Measurements from ENCODE around the gene RBM4B. TPM values are rescaled to one million over a fixed set of nuclear protein-coding genes. Genes with fewer than 3 reads are reported as not detected.

The RBM4B gene
- total RNA-seq, 2 donors from 2014 or later: 7.3 to 9.9 TPM

DNA sequence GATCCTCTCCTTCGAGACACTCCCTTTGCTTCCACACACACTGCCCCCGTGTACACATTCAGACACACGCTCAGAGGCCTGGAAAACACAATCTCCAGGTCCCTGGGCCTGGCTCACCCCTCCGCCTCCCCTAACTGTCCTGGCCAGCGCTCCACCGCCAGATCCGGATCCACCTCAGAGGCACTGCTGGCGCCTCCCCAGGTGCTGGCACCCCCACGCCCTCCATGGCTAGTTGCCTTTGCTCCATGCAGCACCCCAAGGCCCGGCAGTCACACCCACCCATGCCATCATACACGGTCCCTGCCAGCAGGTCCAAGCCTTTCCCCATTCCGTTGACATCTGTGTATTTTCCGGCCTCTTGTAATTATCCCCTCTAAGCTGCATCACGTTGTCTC lies 40.2 kb upstream of the RBM4B start:
- Mint-ChIP-seq H3K4me1 (peaks cover 6% of the 10 kb centered on the region), H3K36me3 (ENCODE audit: low read depth) (peaks cover 7% of the 10 kb centered on the region), H3K27ac (no peak overlapping the region), H3K4me3 (no peak overlapping the region), H3K27me3 (peaks cover 66% of the 10 kb centered on the region)
- DNase-seq (no peak), ATAC-seq (no peak)
- H3K9me3 ChIP-seq (ENCODE audit: control insufficient read depth, low read length, poor library complexity, severe bottlenecking): no peaks in the 10 kb centered on the region

DNA sequence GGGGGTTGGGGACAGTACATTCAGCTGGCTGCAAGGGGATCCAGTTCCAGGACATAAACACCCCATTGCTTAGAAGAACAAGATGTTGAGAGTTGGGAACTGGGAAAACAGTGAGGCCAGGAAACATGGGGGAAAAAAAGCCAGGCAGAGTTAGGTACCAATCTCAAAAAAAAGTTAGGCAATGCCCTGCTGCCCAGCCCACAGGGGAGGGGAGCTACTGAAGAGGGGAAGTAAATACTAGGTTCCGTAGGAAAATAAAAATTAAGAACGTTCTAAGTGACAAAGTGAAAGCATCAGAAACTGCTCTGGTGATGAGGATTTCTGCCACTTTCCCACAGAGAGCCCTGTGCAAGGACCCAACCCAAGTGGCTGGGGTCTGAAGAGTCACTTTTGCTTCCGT lies 39.3 kb upstream of the RBM4B start:
- H3K27me3 Mint-ChIP-seq: peaks cover 64% of the 10 kb centered on the region
- H3K4me3 Mint-ChIP-seq: no peak overlapping the region
- H3K4me1 Mint-ChIP-seq: peaks cover 6% of the 10 kb centered on the region
- DNase-seq (no peak), ATAC-seq (no peak)
- H3K9me3 ChIP-seq (ENCODE audit: control insufficient read depth, low read length, poor library complexity, severe bottlenecking): no peaks in the 10 kb centered on the region
- H3K36me3 Mint-ChIP-seq (ENCODE audit: low read depth): peaks cover 7% of the 10 kb centered on the region
- H3K27ac Mint-ChIP-seq: no peak overlapping the region

DNA sequence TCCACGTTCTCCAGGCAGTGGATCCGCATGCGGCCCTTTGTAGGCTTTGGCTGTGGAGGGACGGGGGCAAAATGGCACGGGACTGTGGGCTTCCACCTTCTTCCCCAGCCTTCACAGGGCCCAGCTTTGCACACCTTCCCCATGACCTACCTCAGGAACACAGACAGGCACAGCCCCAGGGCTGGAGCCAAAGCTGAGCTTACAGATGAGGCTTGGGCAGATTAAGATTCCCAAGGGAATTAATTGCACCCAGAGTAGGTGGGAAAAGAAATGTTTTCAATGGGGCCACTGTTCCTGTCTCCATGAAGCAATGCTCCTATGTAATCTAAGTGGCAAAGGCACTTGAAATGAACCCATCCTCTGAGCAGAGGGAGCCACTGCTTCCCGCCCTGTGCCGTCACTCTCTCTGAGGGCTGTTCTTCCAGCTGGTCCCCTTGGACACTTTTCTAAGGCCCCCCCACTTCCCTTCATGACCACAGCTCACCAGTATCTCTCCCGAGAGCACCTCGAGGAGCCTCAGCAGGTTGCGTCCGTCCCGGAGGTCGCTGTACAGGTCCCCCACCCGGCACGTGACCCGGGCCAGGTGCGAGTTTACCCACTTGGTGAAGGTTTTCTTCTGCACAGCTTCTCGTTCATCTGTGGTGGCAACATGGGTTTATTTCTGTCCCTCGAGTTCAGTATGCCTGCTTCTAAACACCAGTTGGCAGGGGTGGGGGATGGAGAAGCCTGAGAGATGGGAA lies 37.8 kb upstream of the RBM4B start:
- no peak for DNase-seq
- Mint-ChIP-seq H3K27me3 (peaks cover 63% of the 10 kb centered on the region), H3K36me3 (ENCODE audit: low read depth) (peaks cover 6% of the 10 kb centered on the region), H3K4me1 (peaks cover 6% of the 10 kb centered on the region), H3K4me3 (no peak overlapping the region), H3K27ac (no peak overlapping the region)
- no peaks in the 10 kb centered on the region for H3K9me3 ChIP-seq (ENCODE audit: control insufficient read depth, low read length, poor library complexity, severe bottlenecking)
- no peak for ATAC-seq

DNA sequence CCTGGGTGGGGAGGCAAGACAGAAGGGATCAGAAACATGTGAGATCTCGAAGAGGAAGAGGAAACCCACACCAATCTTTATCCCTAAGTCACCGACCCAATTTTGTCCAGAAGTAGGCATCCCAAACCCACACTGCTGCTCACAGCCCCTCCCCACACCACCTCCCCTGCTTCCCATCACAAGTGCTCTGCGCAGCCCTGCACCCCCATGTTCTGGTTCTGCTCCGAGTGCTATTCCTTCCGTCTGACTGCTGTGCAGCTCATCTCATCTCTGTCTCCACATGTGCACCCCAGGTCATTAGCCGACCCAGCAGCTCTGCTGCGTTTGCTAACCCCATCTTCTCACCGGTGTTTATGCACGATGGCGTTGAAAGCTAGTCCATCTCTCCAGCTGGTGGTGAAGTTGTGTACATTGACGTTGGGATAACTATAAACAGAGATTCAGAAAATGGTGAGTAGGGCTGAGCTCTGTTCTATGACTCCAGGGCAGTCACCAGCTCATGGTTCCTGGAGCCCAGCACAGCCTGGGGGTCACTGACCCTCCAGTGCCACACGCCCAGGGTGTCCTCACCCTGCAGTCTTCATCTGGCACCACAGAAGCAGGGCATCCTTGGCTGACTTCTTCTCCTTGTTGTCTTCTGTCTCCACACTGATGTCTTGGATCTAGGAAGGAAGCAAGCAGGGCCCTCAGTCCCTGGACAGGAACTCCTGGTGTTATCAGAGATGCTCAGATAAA lies 36.2 kb upstream of the RBM4B start:
- peaks cover 5% of the 10 kb centered on the region for H3K36me3 Mint-ChIP-seq (ENCODE audit: low read depth)
- DNase-seq (no peak), ATAC-seq (no peak)
- no peak overlapping the region for H3K27ac Mint-ChIP-seq
- no peak overlapping the region for H3K4me3 Mint-ChIP-seq
- peaks cover 5% of the 10 kb centered on the region for H3K4me1 Mint-ChIP-seq
- peaks cover 59% of the 10 kb centered on the region for H3K27me3 Mint-ChIP-seq
- H3K9me3 ChIP-seq (ENCODE audit: control insufficient read depth, low read length, poor library complexity, severe bottlenecking): no peaks in the 10 kb centered on the region

DNA sequence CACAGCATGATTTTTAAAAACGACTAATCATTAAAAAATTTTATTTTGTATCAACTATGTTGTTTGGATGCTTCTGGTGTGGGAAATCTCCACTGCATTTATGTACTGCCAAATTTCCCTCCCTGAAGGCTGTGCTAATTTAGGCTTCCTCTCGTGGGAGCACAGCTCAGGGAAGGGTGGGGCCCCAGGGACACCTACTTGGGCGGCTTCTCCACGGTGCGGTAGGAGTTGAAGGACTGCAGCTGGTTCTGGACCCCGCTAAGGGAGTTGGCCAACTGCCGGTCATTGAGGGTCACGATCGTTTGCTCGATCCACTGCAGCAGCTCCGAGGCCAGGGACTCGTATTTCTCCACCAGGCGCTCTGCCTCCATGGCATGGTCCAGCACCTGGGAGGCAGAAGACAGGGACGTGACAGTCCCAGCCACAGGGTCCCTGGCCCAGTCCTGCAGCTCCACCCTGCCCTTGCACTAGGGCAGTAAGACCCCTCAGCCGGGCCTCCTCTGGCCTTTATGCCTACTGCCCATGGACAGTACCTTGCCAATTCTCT lies 32.8 kb upstream of the RBM4B start:
- Mint-ChIP-seq H3K4me3 (no peak overlapping the region), H3K27me3 (peaks cover 33% of the 10 kb centered on the region), H3K36me3 (ENCODE audit: low read depth) (no peaks in the 10 kb centered on the region), H3K27ac (no peak overlapping the region), H3K4me1 (peaks cover 5% of the 10 kb centered on the region)
- ATAC-seq (no peak), DNase-seq (no peak)
- H3K9me3 ChIP-seq (ENCODE audit: control insufficient read depth, low read length, poor library complexity, severe bottlenecking): no peaks in the 10 kb centered on the region

DNA sequence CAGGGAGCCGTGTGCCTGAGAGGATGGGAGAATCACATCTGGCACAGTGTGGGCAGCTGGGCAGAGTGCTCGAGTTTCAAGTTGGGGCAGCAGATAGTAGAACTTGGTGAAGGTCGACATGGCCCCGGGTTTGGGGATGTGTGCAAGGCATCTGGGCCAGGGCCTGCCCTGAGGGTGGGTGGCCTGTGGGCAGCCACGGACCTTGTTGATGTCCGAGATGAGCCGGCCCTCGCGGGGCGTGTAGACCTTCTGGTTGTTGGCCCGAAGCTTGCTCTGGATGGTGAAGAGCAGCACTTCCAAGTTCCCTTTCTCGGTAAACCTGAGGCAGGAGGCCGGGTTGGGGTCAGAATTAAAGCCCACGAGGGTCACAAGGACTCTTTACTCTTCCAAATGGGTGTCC lies 31.0 kb upstream of the RBM4B start:
- no peak for ATAC-seq
- no peak for DNase-seq
- Mint-ChIP-seq H3K4me1 (peaks cover 3% of the 10 kb centered on the region), H3K27ac (no peak overlapping the region), H3K36me3 (ENCODE audit: low read depth) (no peaks in the 10 kb centered on the region), H3K27me3 (peaks cover 16% of the 10 kb centered on the region), H3K4me3 (no peak overlapping the region)
- no peaks in the 10 kb centered on the region for H3K9me3 ChIP-seq (ENCODE audit: control insufficient read depth, low read length, poor library complexity, severe bottlenecking)

DNA sequence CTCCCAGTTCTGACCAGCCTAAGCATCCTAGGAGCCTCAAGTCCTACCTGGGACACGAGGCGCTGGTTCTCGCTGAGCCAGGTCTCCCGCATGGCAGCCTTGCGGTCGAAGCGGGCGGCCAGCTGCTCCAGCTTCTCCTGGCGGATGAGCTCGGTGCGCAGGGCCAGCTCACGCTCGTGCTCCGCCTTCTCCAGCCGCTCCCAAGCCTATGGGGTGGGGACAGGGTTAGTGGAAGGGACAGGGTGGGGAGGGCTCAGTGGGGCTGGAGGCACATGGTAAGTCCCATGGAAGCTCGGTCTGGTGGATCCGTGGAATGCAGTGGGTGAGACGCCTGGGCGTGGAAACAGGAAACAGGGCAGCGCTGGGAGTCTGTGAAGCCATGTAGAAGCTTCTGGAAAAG lies 30.4 kb upstream of the RBM4B start:
- Mint-ChIP-seq H3K27me3 (peaks cover 11% of the 10 kb centered on the region), H3K36me3 (ENCODE audit: low read depth) (no peaks in the 10 kb centered on the region), H3K27ac (no peak overlapping the region), H3K4me3 (no peak overlapping the region), H3K4me1 (peaks cover 3% of the 10 kb centered on the region)
- DNase-seq (no peak), ATAC-seq (no peak)
- no peaks in the 10 kb centered on the region for H3K9me3 ChIP-seq (ENCODE audit: control insufficient read depth, low read length, poor library complexity, severe bottlenecking)

DNA sequence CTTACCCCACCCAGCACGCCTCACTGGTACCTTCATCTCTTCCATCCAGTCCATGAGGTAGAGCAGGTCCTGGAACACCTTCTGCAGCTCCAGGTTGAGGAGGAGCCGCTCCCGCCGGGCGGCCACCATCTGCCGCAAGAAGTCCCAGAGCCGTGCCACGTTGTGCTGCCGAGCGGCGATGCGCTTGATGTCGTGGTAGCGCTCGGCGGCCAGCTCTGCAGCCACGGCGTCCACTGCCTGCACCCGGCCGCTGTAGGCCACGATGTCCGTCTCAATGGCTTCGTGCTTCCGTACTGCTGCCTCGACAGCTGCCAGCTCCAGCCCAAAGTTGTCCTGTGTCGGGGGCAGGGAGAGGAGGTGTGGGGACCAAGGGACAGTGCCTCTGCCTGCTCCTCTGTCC lies 29.8 kb upstream of the RBM4B start:
- no peak overlapping the region for H3K4me3 Mint-ChIP-seq
- ATAC-seq (no peak), DNase-seq (no peak)
- no peak overlapping the region for H3K27ac Mint-ChIP-seq
- H3K27me3 Mint-ChIP-seq: peaks cover 11% of the 10 kb centered on the region
- H3K36me3 Mint-ChIP-seq (ENCODE audit: low read depth): no peaks in the 10 kb centered on the region
- peaks cover 3% of the 10 kb centered on the region for H3K4me1 Mint-ChIP-seq
- no peaks in the 10 kb centered on the region for H3K9me3 ChIP-seq (ENCODE audit: control insufficient read depth, low read length, poor library complexity, severe bottlenecking)

DNA sequence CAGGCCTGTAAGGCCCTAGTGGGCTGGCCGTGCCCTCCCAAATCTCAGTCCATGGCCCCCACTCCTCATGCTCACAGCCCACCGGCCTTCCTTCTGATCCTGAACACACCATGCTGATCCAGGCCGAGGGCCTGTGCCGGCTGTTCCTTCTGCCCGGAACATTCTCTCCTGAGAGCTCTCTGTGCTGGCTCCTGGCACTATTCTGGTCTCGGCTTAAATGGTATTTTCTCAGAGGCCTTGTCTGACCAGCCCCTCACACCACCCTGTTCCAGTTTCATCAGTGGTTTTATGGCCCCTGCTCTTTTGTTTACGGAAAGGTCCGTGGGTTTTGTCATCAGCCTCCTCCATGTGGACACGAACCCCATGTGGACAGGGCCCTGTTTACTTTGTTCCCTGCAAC lies 29.3 kb upstream of the RBM4B start:
- no peaks in the 10 kb centered on the region for H3K9me3 ChIP-seq (ENCODE audit: control insufficient read depth, low read length, poor library complexity, severe bottlenecking)
- peaks cover 11% of the 10 kb centered on the region for H3K27me3 Mint-ChIP-seq
- H3K4me3 Mint-ChIP-seq: no peak overlapping the region
- no peak for ATAC-seq
- H3K36me3 Mint-ChIP-seq (ENCODE audit: low read depth): no peaks in the 10 kb centered on the region
- DNase-seq: no peak
- peaks cover 3% of the 10 kb centered on the region for H3K4me1 Mint-ChIP-seq
- no peak overlapping the region for H3K27ac Mint-ChIP-seq

DNA sequence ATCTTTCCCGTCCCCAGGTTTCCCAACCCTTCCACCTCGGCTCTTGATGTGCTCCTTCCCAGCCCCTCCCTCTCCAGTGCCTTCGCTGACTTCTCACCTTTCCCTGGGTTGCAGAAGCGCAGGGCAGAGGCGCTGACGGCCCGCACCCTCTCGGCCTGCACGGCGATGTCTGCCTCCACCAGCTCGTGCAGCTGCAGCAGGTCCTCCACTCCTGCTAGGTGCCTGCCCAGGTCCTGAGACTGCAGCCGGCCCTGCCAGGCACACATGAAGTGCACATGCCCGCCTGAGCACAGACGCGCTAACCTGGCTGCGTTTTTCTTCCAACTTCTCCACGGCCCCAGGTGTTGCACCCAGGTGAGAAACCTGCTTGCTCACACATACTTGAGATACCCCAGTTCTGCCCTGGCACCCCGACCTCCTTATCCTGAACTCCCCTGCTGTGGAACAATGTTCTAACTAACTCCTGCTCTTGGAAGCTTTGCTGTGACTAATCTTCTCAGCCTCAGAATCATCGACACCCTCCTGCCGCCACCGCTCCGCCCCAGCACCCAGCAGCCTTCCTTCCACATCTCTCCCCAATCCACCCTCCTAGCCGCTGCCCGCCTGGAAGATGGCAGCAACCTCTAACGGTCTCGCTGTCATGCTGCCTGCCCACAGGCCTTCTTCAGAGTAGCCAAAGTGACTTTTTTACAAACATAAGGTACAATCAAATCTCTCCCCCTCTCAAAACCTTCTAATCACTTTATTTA lies 28.1 kb upstream of the RBM4B start:
- no peak for DNase-seq
- ATAC-seq: no peak

DNA sequence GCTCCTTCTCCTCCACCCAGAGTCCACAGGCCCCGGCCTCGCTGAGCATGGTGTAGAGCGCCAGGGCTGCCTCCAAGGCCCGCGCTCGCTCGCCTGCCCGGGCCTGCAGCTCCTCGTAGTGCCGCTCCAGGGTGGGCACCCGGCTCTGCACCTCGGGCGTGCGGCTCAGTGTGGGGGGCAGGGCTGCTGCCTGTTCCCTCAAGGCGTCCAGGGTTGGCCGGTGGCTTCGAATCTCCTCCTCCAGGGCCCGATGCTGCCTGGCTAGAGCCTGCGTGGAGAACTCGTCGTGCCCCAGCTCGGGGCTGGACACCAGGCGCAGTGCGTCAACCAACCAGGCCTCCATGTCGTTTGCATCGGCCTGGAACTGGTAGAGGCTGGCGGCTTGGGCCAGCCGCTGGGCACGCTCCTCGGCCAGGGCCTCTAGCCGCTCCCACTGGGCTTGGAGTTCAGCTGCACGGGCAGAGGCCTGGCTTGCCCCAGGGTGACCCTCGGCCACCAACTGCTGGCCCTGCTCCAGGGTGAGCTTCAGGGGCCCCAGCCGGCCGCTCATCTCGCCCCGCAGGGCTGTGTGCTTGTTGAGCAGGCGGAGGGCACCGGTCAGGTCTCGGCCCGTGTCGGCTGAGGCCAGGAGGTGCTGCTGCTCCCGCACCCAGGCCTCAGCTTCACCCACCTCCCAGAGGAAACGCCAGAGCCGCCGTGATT lies 27.1 kb upstream of the RBM4B start:
- Mint-ChIP-seq H3K4me3 (no peak overlapping the region), H3K4me1 (peaks cover 6% of the 10 kb centered on the region), H3K27me3 (no peaks in the 10 kb centered on the region), H3K36me3 (ENCODE audit: low read depth) (no peaks in the 10 kb centered on the region), H3K27ac (no peak overlapping the region)
- DNase-seq (no peak), ATAC-seq (no peak)
- H3K9me3 ChIP-seq (ENCODE audit: control insufficient read depth, low read length, poor library complexity, severe bottlenecking): no peaks in the 10 kb centered on the region

More for the DNA sequence above, 28.1 kb upstream of the RBM4B start:
- peaks cover 6% of the 10 kb centered on the region for H3K4me1 Mint-ChIP-seq
- H3K4me3 Mint-ChIP-seq: no peak overlapping the region
- peak overlapping the region; percentile 43 for H3K27ac Mint-ChIP-seq
- H3K27me3 Mint-ChIP-seq: peaks cover 5% of the 10 kb centered on the region
- H3K36me3 Mint-ChIP-seq (ENCODE audit: low read depth): no peaks in the 10 kb centered on the region
- H3K9me3 ChIP-seq (ENCODE audit: control insufficient read depth, low read length, poor library complexity, severe bottlenecking): no peaks in the 10 kb centered on the region

DNA sequence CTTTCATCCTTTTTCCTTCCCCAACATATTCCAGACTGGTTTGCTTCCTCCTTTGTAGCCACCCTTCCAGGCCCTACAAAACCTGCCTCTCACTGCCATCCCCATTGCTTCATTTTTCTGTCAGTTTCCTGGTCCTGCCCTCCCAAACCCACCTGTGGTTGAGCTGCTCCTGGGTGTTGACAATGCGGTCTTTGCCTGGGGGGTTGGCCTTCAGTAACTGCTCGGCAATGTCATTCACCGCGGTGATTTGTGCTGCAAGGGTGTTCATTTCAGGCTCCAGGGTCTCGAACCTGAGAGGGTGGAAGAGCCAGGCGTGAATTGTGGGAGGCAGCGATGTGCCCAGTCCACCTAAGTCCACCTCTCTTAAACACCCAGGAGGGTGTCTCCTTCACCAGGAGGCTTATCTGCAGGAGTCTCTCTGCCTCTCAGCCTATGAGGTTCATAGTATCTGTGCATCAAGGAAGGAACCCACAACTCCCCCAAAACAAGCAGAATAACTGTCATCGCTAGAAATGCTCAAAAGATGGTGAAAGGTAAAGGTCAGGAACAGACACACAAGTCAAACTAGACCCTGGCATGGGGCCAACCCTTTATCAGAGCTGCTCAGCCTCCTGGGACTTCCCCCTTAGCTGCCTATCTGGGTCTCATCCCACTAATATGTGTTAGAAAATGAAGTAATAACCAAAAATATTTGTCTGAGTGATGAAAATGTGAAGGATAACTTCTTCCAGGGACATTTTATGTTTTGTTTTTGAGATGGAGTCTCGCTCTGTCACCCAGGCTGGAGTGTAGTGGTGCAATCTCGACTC lies 23.9 kb upstream of the RBM4B start:
- ATAC-seq (no peak), DNase-seq (no peak)
- no peaks in the 10 kb centered on the region for H3K9me3 ChIP-seq (ENCODE audit: control insufficient read depth, low read length, poor library complexity, severe bottlenecking)
- no peaks in the 10 kb centered on the region for H3K36me3 Mint-ChIP-seq (ENCODE audit: low read depth)
- H3K4me1 Mint-ChIP-seq: peaks cover 10% of the 10 kb centered on the region
- no peak overlapping the region for H3K27ac Mint-ChIP-seq
- no peak overlapping the region for H3K4me3 Mint-ChIP-seq
- H3K27me3 Mint-ChIP-seq: no peaks in the 10 kb centered on the region
